ENCODE measurements around the gene RNPS1. TPM values are rescaled to one million over a fixed set of nuclear protein-coding genes. Genes with fewer than 3 reads are reported as not detected.

The RNPS1 gene
- total and polyA plus RNA-seq, 9 of the 15 experiments (the other 6 are each of a cell fraction or from before 2014, with no cell fraction given) = 44.9 to 338 (median 202) TPM

- ChIA-PET POLR2A (interaction anchor here (0.6 kb wide), 3 partner anchors 15 to 500 kb away, joined by 3 read pairs; no protein-coding TSS in a partner anchor), CTCF (ENCODE audit: low intra/inter-chr PET ratio) (no interaction called here)
- Histone ChIP-seq H3K79me2 (ENCODE audit: control insufficient read depth, insufficient read depth, low read length) (peaks cover 23% of the 10 kb centered on the region), H3K27ac (ENCODE audit: extremely low read depth, low read depth, low read length) (no peak overlapping the region), H3K27me3 (ENCODE audit: control insufficient read depth in 2 of 2, insufficient read depth in 2 of 2, low read length in 2 of 2) (no peaks in the 10 kb centered on the region), H3K4me1 (replicated peaks in 1 of 2; ENCODE audit: control insufficient read depth in 2 of 2, insufficient read depth in 2 of 2, low read length in 2 of 2) (peaks cover 7 to 80% of the 10 kb centered on the region in 2 experiments; a peak in 4 of 5 replicates), H3K4me2 (ENCODE audit: insufficient read depth, low read length) (no peak overlapping the region), H3K9me3 (replicated peaks; ENCODE audit: control insufficient read depth, insufficient read depth, low read depth, low read length) (no peaks in the 10 kb centered on the region), H3K9me1 (ENCODE audit: control insufficient read depth, insufficient read depth, low read length) (peaks cover 3% of the 10 kb centered on the region), H2AFZ (ENCODE audit: low read depth, low read length) (no peak overlapping the region), H3K9ac (ENCODE audit: insufficient read depth in 1 of 2, low read depth in 2 of 2, low read length in 2 of 2) (peak overlapping the region in 1 of 2 experiments; percentile 78; a peak in 2 of 4 replicates), H4K20me1 (replicated peaks; ENCODE audit: control insufficient read depth, insufficient read depth, low read length) (no peaks in the 10 kb centered on the region; the same call in 1 of the 2 replicates), H3K4me3 (no peak overlapping the region), H3K36me3 (ENCODE audit: control insufficient read depth, insufficient read depth, low read length) (peaks cover 17% of the 10 kb centered on the region; the same call in 1 of the 3 replicates)
- no TSS peak for BruUV-seq (replicated peaks)
- no peak for ATAC-seq
- FAIRE-seq = no peak
- in situ Hi-C loops (cut with MboI) = no loop called here
- DNase-seq (ENCODE audit: extremely low read depth in 1 of 4, low spot score in 3 of 4) = no peak
- intact Hi-C loops (cut with micrococcal nuclease) = no loop called here
- TF ChIP-seq ZNF316 (IDR thresholded peaks at IDR 0.05) (no peak), POLR2G (IDR thresholded peaks at IDR 0.05; ENCODE audit: low read depth, low read length) (peak; percentile 57)
- 77% methylated on average over 16 of the region's 16 CpGs for WGBS (ENCODE audit: insufficient coverage, low coverage, missing lambda C conversion rate)
Observed at GRCh38 chr16:2273484-2273883, 5.6 kb upstream of the RNPS1 start.

- Histone ChIP-seq H3K9ac (ENCODE audit: insufficient read depth in 1 of 2, low read depth in 2 of 2, low read length in 2 of 2) (peak overlapping the region in 1 of 2 experiments; percentile 66; a peak in 2 of 4 replicates), H4K20me1 (replicated peaks; ENCODE audit: control insufficient read depth, insufficient read depth, low read length) (no peaks in the 10 kb centered on the region; the same call in 1 of the 2 replicates), H3K9me3 (replicated peaks; ENCODE audit: control insufficient read depth, insufficient read depth, low read depth, low read length) (no peaks in the 10 kb centered on the region), H3K27ac (ENCODE audit: extremely low read depth, low read depth, low read length) (no peak overlapping the region), H2AFZ (ENCODE audit: low read depth, low read length) (no peak overlapping the region), H3K4me1 (replicated peaks in 1 of 2; ENCODE audit: control insufficient read depth in 2 of 2, insufficient read depth in 2 of 2, low read length in 2 of 2) (peaks cover 7 to 78% of the 10 kb centered on the region in 2 experiments; a peak in 4 of 5 replicates), H3K27me3 (ENCODE audit: control insufficient read depth in 2 of 2, insufficient read depth in 2 of 2, low read length in 2 of 2) (no peaks in the 10 kb centered on the region), H3K4me2 (ENCODE audit: insufficient read depth, low read length) (no peak overlapping the region), H3K36me3 (ENCODE audit: control insufficient read depth, insufficient read depth, low read length) (peaks cover 6% of the 10 kb centered on the region; the same call in 1 of the 3 replicates), H3K9me1 (ENCODE audit: control insufficient read depth, insufficient read depth, low read length) (peaks cover 3% of the 10 kb centered on the region), H3K4me3 (no peak overlapping the region), H3K79me2 (ENCODE audit: control insufficient read depth, insufficient read depth, low read length) (peaks cover 35% of the 10 kb centered on the region)
- in situ Hi-C loops (cut with MboI) = no loop called here
- FAIRE-seq (no peak), DNase-seq (ENCODE audit: extremely low read depth in 1 of 4, low spot score in 3 of 4) (no peak), ATAC-seq (no peak)
- intact Hi-C loops (cut with micrococcal nuclease) = no loop called here
- no TSS peak for BruUV-seq (replicated peaks)
- ChIA-PET CTCF (ENCODE audit: low intra/inter-chr PET ratio) (no interaction called here), POLR2A (interaction anchor here (1.1 to 1.9 kb wide), 3 partner anchors 8 to 20 kb away, joined by 4 to 8 read pairs (median 6); partner anchors contain the start of gene ECI1)
- TF ChIP-seq POLR2G (IDR thresholded peaks at IDR 0.05; ENCODE audit: low read depth, low read length) (peak; percentile 73), RBM22 (IDR thresholded peaks at IDR 0.05; ENCODE audit: low read depth, low read length, poor library complexity, severe bottlenecking) (no peak)
- WGBS (ENCODE audit: insufficient coverage, low coverage, missing lambda C conversion rate) = 92% methylated on average over 6 of the region's 14 CpGs
Observed at GRCh38 chr16:2271848-2272461, 4.0 kb upstream of the RNPS1 start.

Measured in K562 (cell line).